ENCODE results near the gene TNFRSF12A.

Gene TNFRSF12A

GRCh38 chr16:3012828-3013420 is 7.2 kb upstream of the TNFRSF12A start, which contains the start of gene CLDN9:
TSS of gene CLDN9 (plus strand) at chr16:3012923. CDS start at chr16:3013363, 440 bp downstream.
- no peak for DNase-seq

DNA sequence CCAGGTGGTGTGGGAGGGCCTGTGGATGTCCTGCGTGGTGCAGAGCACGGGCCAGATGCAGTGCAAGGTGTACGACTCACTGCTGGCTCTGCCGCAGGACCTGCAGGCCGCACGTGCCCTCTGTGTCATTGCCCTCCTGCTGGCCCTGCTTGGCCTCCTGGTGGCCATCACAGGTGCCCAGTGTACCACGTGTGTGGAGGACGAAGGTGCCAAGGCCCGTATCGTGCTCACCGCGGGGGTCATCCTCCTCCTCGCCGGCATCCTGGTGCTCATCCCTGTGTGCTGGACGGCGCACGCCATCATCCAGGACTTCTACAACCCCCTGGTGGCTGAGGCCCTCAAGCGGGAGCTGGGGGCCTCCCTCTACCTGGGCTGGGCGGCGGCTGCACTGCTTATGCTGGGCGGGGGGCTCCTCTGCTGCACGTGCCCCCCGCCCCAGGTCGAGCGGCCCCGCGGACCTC is 6.6 kb upstream of the TNFRSF12A start:
- no peak for DNase-seq

DNA sequence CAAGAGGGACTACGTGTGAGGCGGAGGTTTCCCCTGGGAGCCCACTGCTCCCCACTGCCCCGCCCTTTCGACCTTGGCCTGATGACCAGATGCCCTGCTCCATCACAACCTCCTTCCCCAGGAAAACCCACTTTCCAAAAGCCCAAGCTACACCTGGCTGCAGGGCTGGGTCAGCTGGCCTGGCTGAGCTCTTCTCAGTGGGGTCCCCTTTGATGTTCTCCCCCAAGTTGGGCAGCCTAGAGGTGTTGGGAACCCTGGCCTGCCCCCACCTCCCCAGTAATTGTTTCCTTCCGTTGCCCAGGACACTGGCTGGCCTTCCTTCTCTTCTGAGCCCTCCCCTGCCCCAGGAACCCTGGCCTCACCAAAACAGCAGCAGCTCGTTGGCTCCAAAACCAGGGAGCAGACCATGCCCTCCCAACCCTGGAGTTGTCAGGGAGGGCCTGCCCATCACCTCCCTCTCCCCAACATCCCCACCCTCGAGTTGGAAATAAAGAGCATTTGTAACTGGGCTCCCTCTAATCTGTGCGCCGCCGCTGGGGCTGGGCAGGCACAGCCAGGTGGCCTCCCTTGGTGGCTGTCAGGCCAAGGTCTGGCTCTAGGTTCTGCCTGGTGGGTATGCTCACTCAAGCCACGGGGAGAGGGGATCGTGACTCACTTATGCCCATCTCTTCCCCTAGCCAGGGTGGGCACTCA is 6.0 kb upstream of the TNFRSF12A start:
- DNase-seq, result no peak

DNA sequence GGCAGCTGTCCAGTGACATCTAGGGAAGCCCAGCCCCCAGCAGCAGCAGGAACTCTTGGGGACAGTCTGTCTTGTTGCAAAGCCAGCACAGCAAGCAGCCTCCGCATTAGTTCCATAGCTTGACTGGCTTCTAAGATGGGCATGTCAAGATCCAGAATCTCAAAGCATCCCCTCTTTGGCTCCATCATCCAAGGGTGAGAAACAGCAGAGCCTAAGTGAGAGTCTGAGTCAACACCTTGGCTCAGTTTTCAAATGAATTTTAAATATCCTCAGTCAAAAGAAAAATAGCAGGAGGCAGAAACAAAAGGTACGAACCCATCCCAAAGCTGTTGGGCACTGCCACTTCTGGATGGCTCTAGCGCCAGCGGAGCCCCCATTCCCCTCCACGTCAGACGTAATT is 5.2 kb upstream of the TNFRSF12A start:
- DNase-seq, result no peak

DNA sequence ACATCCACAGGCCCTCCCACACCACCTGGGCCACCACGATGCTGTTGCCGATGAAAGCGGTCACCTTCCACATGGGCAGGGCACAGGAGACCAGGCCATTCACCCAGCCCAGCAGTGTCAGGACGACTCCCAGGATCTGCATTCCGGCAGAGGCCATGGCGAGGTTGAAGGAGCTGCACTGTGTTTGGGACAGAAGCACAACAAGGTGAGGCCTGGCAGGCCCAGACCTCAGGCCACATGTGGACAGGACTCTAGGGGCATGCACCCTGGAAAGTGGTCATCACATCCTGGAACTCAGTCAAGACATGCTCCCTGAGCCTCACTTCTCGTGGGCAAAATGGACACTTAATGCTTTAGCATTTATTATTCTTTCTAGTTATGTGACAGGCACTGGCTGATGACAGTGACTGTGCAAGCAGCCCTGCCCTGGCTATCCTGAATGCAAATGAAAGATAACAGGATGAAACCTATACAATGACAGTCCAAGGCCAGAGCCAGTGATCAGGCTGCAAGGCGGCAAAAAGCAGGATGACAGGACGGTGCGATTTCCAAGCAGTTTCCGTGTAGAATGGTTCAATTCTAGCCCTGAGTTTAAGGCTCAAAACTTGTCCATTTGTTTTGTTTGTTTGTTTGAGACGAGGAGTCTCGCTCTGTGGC is 4.2 kb upstream of the TNFRSF12A start:
- no peak for DNase-seq

- no peak for DNase-seq
These were observed 2.8 kb upstream of the TNFRSF12A start for GRCh38 chr16:3017344-3017743.

DNA sequence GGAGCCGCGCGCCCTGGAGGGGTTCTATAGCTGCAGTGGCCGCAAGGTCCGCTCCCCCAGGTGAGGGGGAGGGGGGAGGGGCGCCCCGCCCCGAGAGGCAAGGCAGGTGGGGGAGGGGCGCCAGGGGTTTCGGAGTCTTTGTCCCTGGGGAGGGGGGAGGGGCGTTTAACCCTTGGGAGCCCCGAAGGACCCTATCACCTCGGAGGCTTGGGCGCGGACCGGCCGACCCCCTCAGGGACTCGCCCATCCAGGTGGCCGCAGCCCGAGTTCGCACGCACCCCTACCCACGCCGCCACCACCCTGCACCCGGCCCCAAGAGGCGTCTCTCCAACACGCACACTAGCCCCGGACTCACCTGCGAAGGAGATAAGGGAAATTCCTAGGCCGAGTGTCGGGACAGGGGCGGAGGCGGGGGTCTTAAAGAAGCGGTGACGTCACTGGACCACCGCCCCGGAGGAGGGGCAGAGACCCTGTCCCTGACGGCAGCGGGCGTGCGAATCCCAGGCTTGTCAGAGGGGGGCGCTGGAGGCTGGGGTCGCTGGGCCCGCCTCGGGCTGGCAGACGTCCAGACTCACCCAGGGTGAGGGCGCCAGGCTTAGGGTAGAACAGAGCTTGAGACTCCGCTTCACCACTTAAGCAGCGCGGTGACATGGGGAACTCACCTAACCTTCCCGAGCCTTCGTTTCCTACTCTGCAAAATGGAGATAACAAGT is 2.2 kb upstream of the TNFRSF12A start, which contains the start of gene CLDN6:
CLDN6 (minus strand) TSS at position 390 of the 713 bp plus-strand sequence. CDS start 2,162 bp downstream, outside the sequence.
- DNase-seq, result peak in 1 of 3 donors; percentile 48

GRCh38 chr16:3019594-3020246 is 448 bp upstream of the TNFRSF12A start:
- DNase-seq, result no peak

GRCh38 chr16:3020604-3021448 is 658 bp downstream of the TNFRSF12A start:
- DNase-seq, result peak; percentile 30 to 65 (median 48)

DNA sequence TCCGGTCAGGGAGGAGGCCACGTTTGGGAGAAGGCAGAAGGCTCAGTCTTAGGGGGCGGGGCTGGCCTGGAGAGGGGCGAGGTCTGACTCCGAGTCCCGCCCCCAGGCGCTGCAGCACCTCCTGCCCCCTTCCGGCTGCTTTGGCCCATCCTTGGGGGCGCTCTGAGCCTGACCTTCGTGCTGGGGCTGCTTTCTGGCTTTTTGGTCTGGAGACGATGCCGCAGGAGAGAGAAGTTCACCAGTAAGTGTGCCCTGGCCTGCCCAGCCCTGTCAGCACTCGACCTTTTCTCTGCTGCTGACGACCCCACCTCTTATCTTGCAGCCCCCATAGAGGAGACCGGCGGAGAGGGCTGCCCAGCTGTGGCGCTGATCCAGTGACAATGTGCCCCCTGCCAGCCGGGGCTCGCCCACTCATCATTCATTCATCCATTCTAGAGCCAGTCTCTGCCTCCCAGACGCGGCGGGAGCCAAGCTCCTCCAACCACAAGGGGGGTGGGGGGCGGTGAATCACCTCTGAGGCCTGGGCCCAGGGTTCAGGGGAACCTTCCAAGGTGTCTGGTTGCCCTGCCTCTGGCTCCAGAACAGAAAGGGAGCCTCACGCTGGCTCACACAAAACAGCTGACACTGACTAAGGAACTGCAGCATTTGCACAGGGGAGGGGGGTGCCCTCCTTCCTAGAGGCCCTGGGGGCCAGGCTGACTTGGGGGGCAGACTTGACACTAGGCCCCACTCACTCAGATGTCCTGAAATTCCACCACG is 1.5 kb downstream of the TNFRSF12A start:
- DNase-seq, result peak; percentile 72 to 91 (median 82)

DNA sequence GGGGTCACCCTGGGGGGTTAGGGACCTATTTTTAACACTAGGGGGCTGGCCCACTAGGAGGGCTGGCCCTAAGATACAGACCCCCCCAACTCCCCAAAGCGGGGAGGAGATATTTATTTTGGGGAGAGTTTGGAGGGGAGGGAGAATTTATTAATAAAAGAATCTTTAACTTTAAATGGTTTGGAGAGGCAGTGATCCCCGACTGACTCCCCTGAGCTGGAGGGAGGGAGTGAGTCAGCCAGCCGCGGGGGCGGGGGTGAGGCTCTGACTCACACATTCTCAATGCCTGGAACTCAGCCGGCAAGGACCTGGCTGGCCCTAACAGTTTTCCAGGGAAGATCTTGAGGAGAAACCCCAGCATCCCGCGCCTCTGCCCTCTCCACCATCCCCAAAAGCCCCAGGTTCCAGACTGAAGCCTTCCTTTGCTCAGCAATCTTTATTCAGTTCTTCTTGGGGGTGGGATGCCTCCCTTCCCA is 2.1 kb downstream of the TNFRSF12A start:
- peak; percentile 95 to 97 (median 96) for DNase-seq

GRCh38 chr16:3022684-3023414 is 2.7 kb downstream of the TNFRSF12A start:
- peak in 2 of 3 donors; percentile 32 to 41 for DNase-seq

GRCh38 chr16:3023415-3023668 is 3.2 kb downstream of the TNFRSF12A start:
- DNase-seq, result no peak

DNA sequence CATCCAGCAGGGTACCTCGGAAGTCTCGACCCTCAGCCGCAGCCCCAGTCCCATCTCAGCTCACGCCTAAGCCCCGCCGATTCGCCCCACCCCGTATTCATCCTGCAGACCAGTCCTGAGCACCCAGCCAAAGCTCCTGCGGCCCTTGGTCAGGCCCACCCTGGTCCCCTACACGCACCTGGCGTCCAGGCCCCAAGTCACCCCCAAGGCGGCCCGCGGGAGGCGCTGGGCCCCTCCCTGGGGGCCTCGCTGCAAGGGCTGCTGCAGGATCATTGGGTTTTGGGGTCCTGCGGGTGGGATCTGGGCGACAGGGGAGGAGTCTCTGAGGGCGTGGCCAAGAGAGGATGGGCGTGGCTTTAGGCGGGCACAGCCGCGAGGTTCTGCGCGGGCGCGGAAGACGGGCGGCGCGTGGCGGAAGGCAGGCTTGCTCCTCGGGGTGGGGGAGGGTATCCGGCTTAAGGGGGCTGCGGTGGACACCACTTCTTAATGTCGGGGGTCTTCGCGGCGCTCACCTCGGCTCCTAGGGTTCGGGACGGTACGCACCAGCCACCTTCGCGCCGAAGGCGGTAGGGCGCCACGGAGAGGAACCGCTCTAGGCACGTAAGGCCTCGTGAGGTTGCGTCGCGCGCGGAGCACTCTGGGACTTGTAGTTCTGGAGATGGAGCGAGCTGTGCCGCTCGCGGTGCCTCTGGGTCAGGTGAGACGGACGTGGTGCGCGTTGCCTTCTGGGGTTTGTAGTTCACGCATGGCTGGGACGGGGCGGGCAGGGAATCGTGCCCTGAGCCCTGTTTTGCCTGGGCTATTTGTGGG is 3.7 kb downstream of the TNFRSF12A start, which contains the start of the genes HCFC1R1 and THOC6:
HCFC1R1 (minus strand) TSS at position 274 of the 810 bp plus-strand sequence; CDS start at position 273, 1 bp downstream.
THOC6 (plus strand) TSS at position 367 of the 810 bp plus-strand sequence; CDS start at position 659, 292 bp downstream.
- peak; percentile 98 for DNase-seq

DNA sequence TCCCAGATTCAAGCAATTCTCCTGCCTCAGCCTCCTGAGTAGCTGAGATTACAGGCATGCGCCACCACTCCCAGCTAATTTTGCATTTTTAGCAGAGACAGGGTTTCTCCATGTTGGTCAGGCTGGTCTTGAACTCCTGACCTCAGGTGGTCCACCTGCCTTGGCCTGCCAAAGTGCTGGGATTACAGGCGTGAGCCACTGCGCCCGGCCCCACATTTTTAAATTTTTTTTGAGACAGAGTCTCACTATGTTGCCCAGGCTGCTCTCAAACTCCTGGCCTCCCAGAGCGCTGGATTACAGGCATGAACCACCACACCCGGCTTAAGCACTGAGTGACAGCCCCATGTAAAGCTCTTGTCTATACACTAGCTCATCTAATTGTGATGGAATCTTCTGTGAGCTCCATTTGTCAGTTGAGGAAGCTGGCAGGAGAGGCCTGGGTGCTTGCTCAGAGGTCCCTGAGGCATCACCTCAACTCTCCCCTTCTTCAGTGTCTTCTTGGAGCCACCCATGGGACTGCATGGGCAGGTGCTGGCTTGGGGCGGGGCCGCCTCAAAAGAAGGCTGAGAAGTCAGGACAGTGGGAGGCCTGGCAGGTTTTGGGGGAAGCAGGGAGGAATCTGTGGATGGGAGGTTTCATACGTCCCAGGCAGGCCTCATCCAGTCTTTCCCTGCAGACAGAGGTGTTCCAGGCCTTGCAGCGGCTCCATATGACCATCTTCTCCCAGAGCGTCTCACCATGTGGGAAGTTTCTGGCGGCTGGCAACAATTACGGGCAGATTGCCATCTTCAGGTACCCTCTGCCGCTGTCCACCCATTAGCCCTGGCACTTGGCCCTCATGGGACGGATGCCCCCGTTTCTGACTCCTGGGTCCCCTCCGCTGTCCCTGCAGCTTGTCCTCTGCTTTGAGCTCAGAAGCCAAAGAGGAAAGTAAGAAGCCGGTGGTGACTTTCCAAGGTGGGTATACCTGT is 5.1 kb downstream of the TNFRSF12A start:
- no peak for DNase-seq

GRCh38 chr16:3026003-3026378 is 5.8 kb downstream of the TNFRSF12A start:
- no peak for DNase-seq

- no peak for DNase-seq
These were observed 6.7 kb downstream of the TNFRSF12A start for GRCh38 chr16:3026609-3027488.

All from suppressor macrophage treated with lipopolysaccharide for 1 hour (primary cell).